ENCODE results near the gene PSEN2. TPM values are rescaled to one million over a fixed set of nuclear protein-coding genes. Genes with fewer than 3 reads are reported as not detected.

The PSEN2 gene
- total RNA-seq, 4 donors from 2014 or later: 8.3 to 23.5 (median 17.8) TPM

- intact Hi-C loops (cut with DNase I): no loop called here
- Histone ChIP-seq H3K27ac (no peak overlapping the region), H3K4me1 (peaks cover 0 to 14% (median 7%) of the 10 kb centered on the region in 3 donors), H3K9me3 (peaks cover 0 to 14% (median 6%) of the 10 kb centered on the region in 3 donors), H3K4me3 (no peak overlapping the region), H3K27me3 (no peaks in the 10 kb centered on the region), H3K36me3 (no peaks in the 10 kb centered on the region)
- 74 to 87% methylated on average over 3 of the region's 3 CpGs for WGBS, 2 donors
- DNase-seq: no peak
- TF ChIP-seq POLR2A (IDR thresholded peaks at IDR 0.05) (no peak), CTCF (IDR thresholded peaks at IDR 0.05) (no peak)
Measured at GRCh38 chr1:226934483-226935237, 64.2 kb downstream of the PSEN2 start.

GRCh38 chr1:226937940-226938725, 67.7 kb downstream of the PSEN2 start:
- 86 to 88% methylated on average over 10 of the region's 10 CpGs for WGBS, 2 donors
- no peak for DNase-seq
- Histone ChIP-seq H3K4me3 (no peak overlapping the region), H3K4me1 (peaks cover 20 to 42% (median 26%) of the 10 kb centered on the region in 3 donors), H3K27ac (peak overlapping the region; percentile 95 to 99 (median 96)), H3K27me3 (no peaks in the 10 kb centered on the region), H3K9me3 (peaks cover 0 to 14% (median 6%) of the 10 kb centered on the region in 3 donors), H3K36me3 (no peaks in the 10 kb centered on the region)
- intact Hi-C loops (cut with DNase I): no loop called here
- peak in 1 of 4 donors; percentile 15 for TF ChIP-seq POLR2A (IDR thresholded peaks at IDR 0.05)
- no peak for TF ChIP-seq CTCF (IDR thresholded peaks at IDR 0.05)

GRCh38 chr1:226938903-226939437, 68.6 kb downstream of the PSEN2 start:
- no peak for DNase-seq
- no peak for TF ChIP-seq CTCF (IDR thresholded peaks at IDR 0.05)
- TF ChIP-seq POLR2A (IDR thresholded peaks at IDR 0.05): no peak
- Histone ChIP-seq H3K27me3 (no peaks in the 10 kb centered on the region), H3K27ac (peak overlapping the region; percentile 95 to 99 (median 96)), H3K4me1 (peaks cover 20 to 50% (median 29%) of the 10 kb centered on the region in 3 donors), H3K4me3 (peak overlapping the region; percentile 83 to 92 (median 88)), H3K9me3 (peaks cover 0 to 13% (median 6%) of the 10 kb centered on the region in 3 donors), H3K36me3 (no peaks in the 10 kb centered on the region)
- intact Hi-C loops (cut with DNase I): no loop called here
- WGBS, 2 donors: 1 to 9% methylated on average over 11 to 12 of the region's 12 CpGs

- H3K27ac ChIP-seq: peak overlapping the region; percentile 95 to 99 (median 96)
- peaks cover 0 to 7% (median 6%) of the 10 kb centered on the region in 3 donors for H3K9me3 ChIP-seq
- no peak for DNase-seq
- no peaks in the 10 kb centered on the region for H3K27me3 ChIP-seq
- peaks cover 20 to 56% (median 31%) of the 10 kb centered on the region in 3 donors for H3K4me1 ChIP-seq
- no peaks in the 10 kb centered on the region for H3K36me3 ChIP-seq
- WGBS, 2 donors: 1% methylated on average over 18 of the region's 51 CpGs; no CpG with 5 or more reads in 1 of the 2 donors
- H3K4me3 ChIP-seq: peak overlapping the region; percentile 83 to 92 (median 88)
- intact Hi-C loops (cut with DNase I): no loop called here
- TF ChIP-seq POLR2A (IDR thresholded peaks at IDR 0.05) (peak in 3 of 4 donors; percentile 74 to 96 (median 94)), CTCF (IDR thresholded peaks at IDR 0.05) (no peak)
Measured at GRCh38 chr1:226939438-226940028, 69.1 kb downstream of the PSEN2 start.
